Subcutaneous abdominal adipose tissue (tissue), 5 donors: ENCODE measurements around the gene ATP5PB.

Experiments used
- H3K27ac ChIP-seq: one replicate; pipeline ENCODE4 v1.7.0; 2013; ENCODE audit warnings: low read depth, mild to moderate bottlenecking, inconsistent platforms, low read length, moderate library complexity
- H3K27me3 ChIP-seq, 5 donors: one replicate each; pipeline ENCODE4 v1.7.0; 2013; ENCODE audit warnings: low read length in 5 of 5, inconsistent platforms in 1 of 5; ENCODE audit not compliant: control insufficient read depth in 5 of 5, insufficient read depth in 4 of 5
- H3K36me3 ChIP-seq, 5 donors: one replicate each; pipeline ENCODE4 v1.7.0; 2013; ENCODE audit warnings: low read length in 5 of 5; ENCODE audit not compliant: control insufficient read depth in 5 of 5, insufficient read depth in 5 of 5
- H3K4me1 ChIP-seq, 5 donors: one replicate each; pipeline ENCODE4 v1.7.0; 2013; ENCODE audit warnings: low read length in 5 of 5, mild to moderate bottlenecking in 3 of 5, moderate library complexity in 1 of 5; ENCODE audit not compliant: control insufficient read depth in 5 of 5, insufficient read depth in 5 of 5
- H3K4me3 ChIP-seq, 5 donors: one replicate each; pipeline ENCODE4 v1.7.0; 2013; ENCODE audit warnings: low read length in 5 of 5, low read depth in 1 of 5
- H3K9ac ChIP-seq, 5 donors: one replicate each; pipeline ENCODE4 v1.7.0; 2013; ENCODE audit warnings: low read length in 5 of 5, mild to moderate bottlenecking in 4 of 5, moderate library complexity in 3 of 5
- H3K9me3 ChIP-seq, 5 donors: one replicate each; pipeline ENCODE4 v1.7.0; 2013; ENCODE audit warnings: low read length in 5 of 5; ENCODE audit not compliant: control insufficient read depth in 5 of 5
- donor health status: healthy.
- donor health status: healthy.
- donor health status: healthy.
- donor health status: healthy.
- donor health status: healthy.

The ATP5PB gene

DNA sequence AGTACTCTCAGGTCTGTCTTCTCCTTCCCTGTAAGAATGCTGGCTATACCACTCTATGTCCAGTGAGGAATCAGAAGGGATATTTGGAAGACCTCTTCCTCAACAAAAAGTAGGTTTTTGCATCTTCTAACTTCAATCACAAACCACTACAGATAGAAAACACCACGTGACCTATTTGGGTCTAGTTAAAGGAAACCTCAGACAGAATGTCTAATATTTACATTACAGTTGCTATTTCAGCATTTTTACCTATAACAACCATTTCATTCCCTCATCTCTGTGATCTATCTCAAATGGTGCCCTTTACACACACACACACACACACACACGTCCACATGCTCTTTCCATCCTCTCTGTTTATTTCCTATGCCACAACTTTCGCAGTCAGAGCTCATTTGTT is 62.1 kb downstream of the ATP5PB start:
- no peak overlapping the region for H3K9ac ChIP-seq
- no peak overlapping the region for H3K4me3 ChIP-seq
- peaks cover 0 to 7% (median 0%) of the 10 kb centered on the region in 5 donors for H3K27me3 ChIP-seq
- no peak overlapping the region for H3K27ac ChIP-seq
- peaks cover 20 to 77% (median 49%) of the 10 kb centered on the region in 5 donors for H3K4me1 ChIP-seq
- no peaks in the 10 kb centered on the region for H3K36me3 ChIP-seq
- H3K9me3 ChIP-seq = no peaks in the 10 kb centered on the region
